HL-60/S4 (cell line): ENCODE results near the gene CTPS2.
"Not testable (repeated sequence)": the region's sequence is repeated elsewhere in the genome, so short reads cannot be mapped to it uniquely, and the experiment has no call there.

Source experiments
- in situ Hi-C: fragments of 300-500 bp; cut with MboI; formaldehyde crosslinking; loops from 2 replicates; pipeline ENCODE4 v1.14.3; 2022; ENCODE audit warnings: low sequenced_read_pairs

Gene CTPS2, protein sequence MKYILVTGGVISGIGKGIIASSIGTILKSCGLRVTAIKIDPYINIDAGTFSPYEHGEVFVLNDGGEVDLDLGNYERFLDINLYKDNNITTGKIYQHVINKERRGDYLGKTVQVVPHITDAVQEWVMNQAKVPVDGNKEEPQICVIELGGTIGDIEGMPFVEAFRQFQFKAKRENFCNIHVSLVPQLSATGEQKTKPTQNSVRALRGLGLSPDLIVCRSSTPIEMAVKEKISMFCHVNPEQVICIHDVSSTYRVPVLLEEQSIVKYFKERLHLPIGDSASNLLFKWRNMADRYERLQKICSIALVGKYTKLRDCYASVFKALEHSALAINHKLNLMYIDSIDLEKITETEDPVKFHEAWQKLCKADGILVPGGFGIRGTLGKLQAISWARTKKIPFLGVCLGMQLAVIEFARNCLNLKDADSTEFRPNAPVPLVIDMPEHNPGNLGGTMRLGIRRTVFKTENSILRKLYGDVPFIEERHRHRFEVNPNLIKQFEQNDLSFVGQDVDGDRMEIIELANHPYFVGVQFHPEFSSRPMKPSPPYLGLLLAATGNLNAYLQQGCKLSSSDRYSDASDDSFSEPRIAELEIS

GRCh38 chrX:16712548-16713155 is at the start of gene CTPS2:
Gene CTPS2, minus strand, starts transcription at chrX:16712669. Its CDS starts 9,767 bp downstream, at chrX:16702902.
- in situ Hi-C loops, result no loop called here

DNA sequence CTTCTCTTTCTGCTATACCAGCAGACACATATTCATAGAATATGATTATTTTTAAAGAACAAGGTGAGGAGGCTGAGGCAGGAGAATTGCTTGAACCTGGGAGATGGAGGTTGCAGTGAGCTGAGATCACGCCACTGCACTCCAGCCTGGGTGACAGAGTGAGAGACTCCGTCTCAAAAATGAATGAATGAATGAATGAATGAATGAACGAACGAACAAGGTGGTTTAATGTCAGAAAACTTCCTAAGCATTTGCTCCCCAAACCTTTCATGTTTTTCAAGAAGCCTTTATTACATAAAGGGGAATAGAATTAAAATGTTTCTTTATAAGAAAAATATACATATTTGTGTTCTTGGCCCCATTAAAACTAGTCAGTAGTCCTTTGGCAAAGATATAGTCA is 49.0 kb upstream of the CTPS2 start:
- in situ Hi-C loops, result not testable (repeated sequence)

DNA sequence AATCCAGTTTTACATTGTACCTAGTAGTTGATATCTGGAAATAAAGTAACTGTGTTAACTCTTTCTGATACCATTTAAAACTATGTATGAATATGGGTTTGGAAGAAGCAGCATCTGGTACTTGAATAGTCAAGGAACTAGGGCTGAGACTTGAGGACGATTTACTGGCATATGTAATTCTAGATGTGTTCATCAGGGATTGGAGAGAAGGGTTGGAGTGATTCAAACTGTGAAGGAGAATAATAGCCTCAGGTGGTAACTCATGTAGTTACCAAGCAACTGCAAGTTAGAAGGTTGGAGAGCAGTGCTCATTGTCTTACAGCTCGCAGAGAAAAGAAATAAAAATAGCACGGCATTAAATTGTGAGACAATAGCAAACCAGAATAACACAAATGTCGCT is 44.3 kb upstream of the CTPS2 start:
- in situ Hi-C loops, result no loop called here

GRCh38 chrX:16754019-16754418 is 41.5 kb upstream of the CTPS2 start:
- in situ Hi-C loops, result no loop called here

GRCh38 chrX:16750136-16750535 is 37.7 kb upstream of the CTPS2 start:
- in situ Hi-C loops, result no loop called here

GRCh38 chrX:16748425-16748824 is 36.0 kb upstream of the CTPS2 start:
- in situ Hi-C loops, result no loop called here

DNA sequence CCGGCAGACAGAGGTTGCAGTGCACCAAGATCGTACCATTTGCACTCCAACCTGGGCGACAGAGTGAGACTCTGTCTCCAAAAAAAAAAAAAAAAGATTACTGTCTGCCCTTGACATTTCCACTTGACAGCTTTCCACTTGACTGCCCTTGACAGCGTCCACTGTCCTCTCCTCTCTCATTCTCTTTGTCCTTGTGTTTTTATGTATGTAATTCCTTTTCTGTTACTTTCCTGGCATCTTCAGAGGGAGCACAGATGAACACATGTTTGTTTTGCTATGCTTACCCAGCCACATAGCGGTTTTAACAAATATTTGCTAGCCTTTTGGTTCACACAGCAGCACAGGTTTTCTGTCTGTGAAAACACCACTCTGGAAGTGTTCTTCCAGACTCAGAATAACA is 33.2 kb upstream of the CTPS2 start:
- in situ Hi-C loops, result no loop called here

GRCh38 chrX:16745102-16745501 is 32.6 kb upstream of the CTPS2 start:
- in situ Hi-C loops, result no loop called here

- in situ Hi-C loops, result no loop called here
Measured at GRCh38 chrX:16743604-16744325, 31.3 kb upstream of the CTPS2 start.

GRCh38 chrX:16739574-16739973 is 27.1 kb upstream of the CTPS2 start:
- in situ Hi-C loops, result no loop called here

DNA sequence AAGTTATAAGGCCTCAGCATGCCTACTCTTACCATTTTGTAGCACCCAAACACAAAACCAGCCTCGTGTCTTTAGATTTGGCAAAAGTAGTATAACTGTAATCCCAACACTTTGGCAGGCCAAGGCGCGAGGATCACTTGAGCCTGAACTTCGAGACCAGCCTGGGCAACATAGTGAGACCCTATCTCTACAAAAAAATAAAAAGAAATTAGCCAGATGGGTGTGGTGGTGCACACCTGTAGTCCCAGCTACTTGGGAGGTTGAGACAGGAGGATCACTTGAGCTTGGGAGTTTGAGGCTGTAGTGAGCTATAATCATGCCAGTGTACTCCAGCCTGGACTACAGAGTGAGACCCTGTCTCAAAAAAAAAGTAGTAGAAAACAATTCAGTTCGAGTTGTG is 24.6 kb upstream of the CTPS2 start:
- in situ Hi-C loops, result no loop called here

GRCh38 chrX:16733013-16733412 is 20.5 kb upstream of the CTPS2 start:
- in situ Hi-C loops, result no loop called here

DNA sequence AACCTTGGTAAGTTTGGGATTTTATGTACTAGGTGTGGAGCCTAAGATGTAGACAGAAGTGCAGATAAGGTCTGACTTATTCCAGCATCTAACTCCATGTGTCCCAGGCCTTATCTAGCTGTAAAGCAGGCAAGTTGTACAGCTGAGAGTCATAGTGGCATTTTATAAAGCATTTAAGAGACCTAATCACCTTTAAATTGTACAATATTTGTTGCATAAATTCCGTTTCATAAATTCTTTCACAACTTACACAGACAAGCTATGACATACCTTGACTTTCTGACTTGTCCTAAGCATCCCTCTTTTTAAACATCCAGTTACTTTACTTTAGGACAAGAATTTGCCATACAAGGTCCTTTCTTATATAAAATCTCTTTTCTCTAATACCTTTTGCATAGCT is 18.0 kb upstream of the CTPS2 start:
- in situ Hi-C loops, result no loop called here

- in situ Hi-C loops, result no loop called here
Measured at GRCh38 chrX:16727637-16728036, 15.2 kb upstream of the CTPS2 start.

DNA sequence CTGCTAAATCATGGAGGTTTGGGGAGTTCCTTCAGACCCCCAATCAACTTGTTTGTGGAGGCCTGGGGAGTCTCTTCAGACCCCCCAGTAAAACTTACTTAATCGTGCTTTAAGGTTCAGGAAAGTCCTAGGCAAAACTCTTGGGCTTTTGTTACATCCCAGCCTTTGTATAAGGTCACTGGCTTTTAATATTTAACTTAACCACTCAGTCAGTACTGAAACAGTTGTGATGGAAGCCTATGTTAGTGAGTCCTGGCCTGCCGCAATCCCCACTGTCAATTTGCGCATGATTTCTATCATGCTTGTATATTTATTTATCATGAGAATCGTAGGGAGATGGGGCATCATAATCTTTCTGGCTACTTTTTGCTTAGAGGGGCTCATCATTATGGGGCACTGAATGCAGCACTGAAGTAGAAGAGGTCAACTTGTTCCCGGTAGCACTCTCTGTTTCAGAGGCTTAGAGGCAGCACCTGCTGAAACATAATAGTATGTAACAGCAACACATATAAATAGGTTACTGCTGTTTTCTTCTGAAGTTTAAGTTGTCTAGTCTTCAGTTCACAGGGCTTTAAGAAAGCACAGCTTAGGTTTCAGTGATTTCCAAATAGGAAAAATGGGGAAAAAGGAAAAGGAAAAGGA is 14.0 kb upstream of the CTPS2 start:
- in situ Hi-C loops, result not testable (repeated sequence)

- in situ Hi-C loops, result no loop called here
Measured at GRCh38 chrX:16725072-16725471, 12.6 kb upstream of the CTPS2 start.

DNA sequence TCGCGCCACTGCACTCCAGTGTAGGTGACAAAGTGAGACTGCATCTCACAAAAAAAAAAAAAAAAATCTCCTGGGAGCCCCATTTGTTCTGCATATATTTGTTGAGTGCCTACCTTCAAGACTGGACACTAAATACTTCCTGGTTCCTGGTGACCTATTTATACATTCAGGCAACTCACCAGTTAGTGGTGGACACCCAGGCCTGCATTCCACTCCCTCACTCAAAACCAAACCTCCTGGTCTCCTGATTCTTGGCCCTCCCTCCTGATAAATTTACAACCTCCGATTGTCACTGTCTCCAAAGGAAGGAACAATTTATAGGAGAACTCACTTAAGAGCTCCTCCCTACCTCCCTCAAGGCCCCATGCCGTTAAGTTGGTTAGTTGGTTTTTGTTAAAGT is 10.0 kb upstream of the CTPS2 start:
- in situ Hi-C loops, result no loop called here

- in situ Hi-C loops, result no loop called here
Measured at GRCh38 chrX:16719334-16720084, 7.0 kb upstream of the CTPS2 start, which contains the start of gene SYAP1. Gene SYAP1, plus strand, starts transcription at chrX:16719612. Its CDS starts 113 bp downstream, at chrX:16719725.

DNA sequence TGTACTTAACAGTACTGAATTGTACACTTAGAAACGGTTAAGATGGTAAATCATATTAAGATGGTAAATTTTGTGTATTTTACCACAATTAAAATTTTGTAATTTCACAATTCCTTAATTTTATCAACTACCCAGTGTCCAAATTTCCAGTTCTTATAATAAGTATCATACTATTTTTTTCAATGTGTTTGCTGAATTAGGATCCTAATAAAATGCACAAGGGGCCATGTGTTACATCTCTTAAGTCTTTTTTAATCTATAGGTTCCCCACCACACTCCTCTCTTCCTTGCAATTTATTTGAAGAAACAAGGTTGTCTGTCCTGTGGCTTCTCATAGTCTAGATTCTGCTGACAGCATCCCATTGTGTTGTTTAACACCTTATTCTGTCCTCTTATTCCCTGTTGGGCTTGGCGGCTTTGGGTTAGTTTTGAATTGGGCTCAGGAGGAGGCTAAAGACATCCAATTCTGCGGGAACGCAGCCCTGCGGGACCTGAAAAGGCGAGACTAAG is 6.4 kb upstream of the CTPS2 start:
- in situ Hi-C loops, result no loop called here

- in situ Hi-C loops, result not testable (repeated sequence)
Measured at GRCh38 chrX:16716451-16716850, 4.0 kb upstream of the CTPS2 start.
